Activated CD4-positive, alpha-beta T cell treated with anti-CD3 and anti-CD28 coated beads, Interleukin-2, amount 10 ng/mL, durations not matched to agents 24 days and 14 days (primary cell): ENCODE measurements around the gene CNTN2. TPM values are rescaled to one million over a fixed set of nuclear protein-coding genes. Genes with fewer than 3 reads are reported as not detected.

ENCODE experiments used
- DNase-seq: peaks from one replicate; pipeline ENCODE4 v3.0.0; 2022
- H3K27ac Mint-ChIP-seq: one replicate; pipeline ENCODE4 v1.8.0; 2022; ENCODE audit warnings: mild to moderate bottlenecking, mixed read lengths
- H3K27me3 Mint-ChIP-seq: one replicate; pipeline ENCODE4 v1.8.0; 2022; ENCODE audit warnings: mixed read lengths
- H3K36me3 Mint-ChIP-seq: one replicate; pipeline ENCODE4 v1.8.0; 2022; ENCODE audit warnings: low read depth, mild to moderate bottlenecking, mixed read lengths
- H3K4me1 Mint-ChIP-seq: one replicate; pipeline ENCODE4 v1.8.0; 2021; ENCODE audit warnings: mixed read lengths
- H3K4me3 Mint-ChIP-seq: one replicate; pipeline ENCODE4 v1.8.0; 2022; ENCODE audit warnings: mild to moderate bottlenecking, moderate library complexity, mixed read lengths
- H3K9me3 Mint-ChIP-seq: one replicate; pipeline ENCODE4 v1.8.0; 2021; ENCODE audit warnings: mixed read lengths
- intact Hi-C: fragments of 100-400 bp; cut with micrococcal nuclease; formaldehyde crosslinking; loops from one replicate; pipeline ENCODE4 v1.15.1; 2023
- total RNA-seq: library from RNA; stranded (reverse); gene quantifications from 2 replicates; pipeline ENCODE4 v1.2.3, GENCODE V29; 2022

The CNTN2 gene, protein sequence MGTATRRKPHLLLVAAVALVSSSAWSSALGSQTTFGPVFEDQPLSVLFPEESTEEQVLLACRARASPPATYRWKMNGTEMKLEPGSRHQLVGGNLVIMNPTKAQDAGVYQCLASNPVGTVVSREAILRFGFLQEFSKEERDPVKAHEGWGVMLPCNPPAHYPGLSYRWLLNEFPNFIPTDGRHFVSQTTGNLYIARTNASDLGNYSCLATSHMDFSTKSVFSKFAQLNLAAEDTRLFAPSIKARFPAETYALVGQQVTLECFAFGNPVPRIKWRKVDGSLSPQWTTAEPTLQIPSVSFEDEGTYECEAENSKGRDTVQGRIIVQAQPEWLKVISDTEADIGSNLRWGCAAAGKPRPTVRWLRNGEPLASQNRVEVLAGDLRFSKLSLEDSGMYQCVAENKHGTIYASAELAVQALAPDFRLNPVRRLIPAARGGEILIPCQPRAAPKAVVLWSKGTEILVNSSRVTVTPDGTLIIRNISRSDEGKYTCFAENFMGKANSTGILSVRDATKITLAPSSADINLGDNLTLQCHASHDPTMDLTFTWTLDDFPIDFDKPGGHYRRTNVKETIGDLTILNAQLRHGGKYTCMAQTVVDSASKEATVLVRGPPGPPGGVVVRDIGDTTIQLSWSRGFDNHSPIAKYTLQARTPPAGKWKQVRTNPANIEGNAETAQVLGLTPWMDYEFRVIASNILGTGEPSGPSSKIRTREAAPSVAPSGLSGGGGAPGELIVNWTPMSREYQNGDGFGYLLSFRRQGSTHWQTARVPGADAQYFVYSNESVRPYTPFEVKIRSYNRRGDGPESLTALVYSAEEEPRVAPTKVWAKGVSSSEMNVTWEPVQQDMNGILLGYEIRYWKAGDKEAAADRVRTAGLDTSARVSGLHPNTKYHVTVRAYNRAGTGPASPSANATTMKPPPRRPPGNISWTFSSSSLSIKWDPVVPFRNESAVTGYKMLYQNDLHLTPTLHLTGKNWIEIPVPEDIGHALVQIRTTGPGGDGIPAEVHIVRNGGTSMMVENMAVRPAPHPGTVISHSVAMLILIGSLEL
- not detected in 2 replicates for total RNA-seq

DNA sequence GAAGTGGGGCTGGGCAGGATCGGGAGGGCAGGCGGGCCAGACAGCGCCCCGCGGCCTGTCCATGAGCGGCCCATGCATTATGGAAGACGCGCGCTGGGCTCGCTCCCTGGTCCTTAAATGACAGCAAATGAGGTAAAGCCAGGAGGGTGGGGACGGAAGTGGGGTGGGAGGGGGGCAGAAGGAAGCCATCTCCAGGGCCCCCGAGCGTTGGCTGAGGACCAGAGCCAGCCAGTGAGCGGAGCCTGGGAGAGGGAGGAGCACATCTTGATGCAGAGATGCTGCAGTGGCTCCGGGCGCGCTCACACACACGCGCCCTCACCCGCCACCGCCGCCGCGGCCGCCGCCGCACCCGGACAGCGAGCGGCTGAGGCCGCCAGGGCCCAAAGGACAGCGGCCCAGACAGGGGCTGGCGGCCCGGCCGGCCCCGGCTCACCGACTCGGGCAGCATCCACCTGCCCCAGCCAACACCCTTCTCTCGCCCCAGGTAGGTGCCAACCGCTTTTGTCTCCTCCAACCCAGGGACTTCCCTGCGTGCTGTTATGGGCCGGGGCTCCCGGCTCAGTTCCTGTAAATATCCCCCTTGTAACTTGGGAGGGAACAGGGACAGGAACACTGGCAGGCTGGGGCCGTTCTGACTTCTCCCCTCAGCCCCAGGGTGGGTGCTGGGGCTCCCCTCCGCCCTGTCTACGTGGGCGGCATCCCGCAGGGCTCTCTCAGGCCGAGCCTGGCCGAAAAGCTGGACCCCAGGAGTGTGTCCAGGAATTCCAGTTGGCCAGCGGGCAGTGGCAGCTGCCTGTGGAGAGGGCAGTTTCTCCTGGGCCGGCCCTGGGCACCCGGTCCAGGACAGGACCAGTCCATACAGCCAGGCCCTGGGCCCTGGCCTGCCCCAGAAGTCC is at the start of gene CNTN2:
Gene CNTN2, plus strand, starts transcription at position 302 of the 896 bp plus-strand sequence. CDS start 9,974 bp downstream, outside the sequence.
- DNase-seq: no peak
- intact Hi-C loops: no loop called here
- H3K27ac Mint-ChIP-seq: no peak within 1 kb of the TSS
- no peak within 1 kb of the TSS for H3K4me3 Mint-ChIP-seq
- H3K9me3 Mint-ChIP-seq: no peaks in the 10 kb centered on the region
- H3K27me3 Mint-ChIP-seq: peaks cover 57% of the 10 kb centered on the region
- H3K36me3 Mint-ChIP-seq: no peaks in the 10 kb centered on the region
- H3K4me1 Mint-ChIP-seq: no peaks in the 10 kb centered on the region

DNA sequence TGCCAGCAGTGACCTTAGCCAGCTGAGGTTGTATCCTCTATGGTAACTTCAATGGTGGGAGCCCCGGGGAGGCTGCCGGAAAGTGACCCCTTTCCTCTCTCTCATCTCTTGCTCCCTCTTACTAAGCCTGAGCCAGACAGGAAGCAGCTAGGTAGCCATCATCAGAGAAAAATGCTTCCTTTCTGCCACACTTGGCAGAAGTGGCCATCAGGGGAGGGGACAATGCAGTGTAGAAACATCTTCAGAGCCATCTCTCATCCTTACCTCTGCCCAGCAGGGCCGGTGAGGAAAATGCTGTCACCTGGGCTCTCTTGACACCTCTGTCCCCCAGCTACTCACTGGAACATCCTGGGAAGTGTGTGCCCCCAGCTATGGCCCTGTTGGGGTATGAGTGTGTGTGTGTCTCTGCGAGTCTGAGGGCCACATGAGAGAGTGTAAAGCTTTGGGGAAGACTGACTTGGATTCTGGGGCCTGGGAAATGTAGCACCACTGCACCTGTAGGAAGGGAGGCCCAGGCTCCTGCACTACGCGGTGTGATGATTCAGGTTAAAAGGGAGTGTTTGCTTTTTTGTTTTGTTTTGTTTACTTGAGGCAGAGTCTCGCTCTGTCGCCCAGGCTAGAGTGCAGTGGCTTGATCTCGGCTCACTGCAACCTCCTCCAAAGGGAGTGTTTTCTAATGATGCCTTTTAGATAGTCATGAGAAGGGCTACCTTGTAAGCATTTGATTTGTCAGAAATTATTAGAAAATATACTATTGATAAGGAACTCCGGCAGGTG is 48.7 kb upstream of the CNTN2 start:
- Mint-ChIP-seq H3K36me3 (no peaks in the 10 kb centered on the region), H3K27ac (no peak overlapping the region), H3K9me3 (no peaks in the 10 kb centered on the region), H3K4me3 (no peak overlapping the region), H3K4me1 (peaks cover 11% of the 10 kb centered on the region), H3K27me3 (peaks cover 2% of the 10 kb centered on the region)
- DNase-seq: no peak
- intact Hi-C loops: no loop called here

DNA sequence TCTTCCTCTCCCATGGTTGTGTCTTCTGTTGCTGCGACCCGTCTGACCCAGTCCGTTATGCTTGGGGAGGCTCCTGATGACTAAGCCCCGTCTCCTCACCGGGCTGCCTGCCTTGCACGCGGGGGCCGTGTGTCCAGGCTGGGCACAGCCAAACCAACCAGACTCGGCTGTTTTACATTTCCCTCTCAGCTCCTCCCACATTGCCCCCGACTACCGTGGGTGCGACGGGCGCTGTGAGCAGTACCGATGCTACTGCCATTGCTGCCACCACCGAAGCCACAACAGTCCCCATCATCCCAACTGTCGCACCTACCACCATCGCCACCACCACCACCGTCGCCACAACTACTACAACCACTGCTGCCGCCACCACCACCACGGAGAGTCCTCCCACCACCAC is 46.0 kb upstream of the CNTN2 start:
- no peak overlapping the region for H3K4me3 Mint-ChIP-seq
- H3K27ac Mint-ChIP-seq: no peak overlapping the region
- peaks cover 9% of the 10 kb centered on the region for H3K4me1 Mint-ChIP-seq
- no peak for DNase-seq
- H3K9me3 Mint-ChIP-seq: no peaks in the 10 kb centered on the region
- intact Hi-C loops: no loop called here
- peaks cover 2% of the 10 kb centered on the region for H3K27me3 Mint-ChIP-seq
- H3K36me3 Mint-ChIP-seq: no peaks in the 10 kb centered on the region

DNA sequence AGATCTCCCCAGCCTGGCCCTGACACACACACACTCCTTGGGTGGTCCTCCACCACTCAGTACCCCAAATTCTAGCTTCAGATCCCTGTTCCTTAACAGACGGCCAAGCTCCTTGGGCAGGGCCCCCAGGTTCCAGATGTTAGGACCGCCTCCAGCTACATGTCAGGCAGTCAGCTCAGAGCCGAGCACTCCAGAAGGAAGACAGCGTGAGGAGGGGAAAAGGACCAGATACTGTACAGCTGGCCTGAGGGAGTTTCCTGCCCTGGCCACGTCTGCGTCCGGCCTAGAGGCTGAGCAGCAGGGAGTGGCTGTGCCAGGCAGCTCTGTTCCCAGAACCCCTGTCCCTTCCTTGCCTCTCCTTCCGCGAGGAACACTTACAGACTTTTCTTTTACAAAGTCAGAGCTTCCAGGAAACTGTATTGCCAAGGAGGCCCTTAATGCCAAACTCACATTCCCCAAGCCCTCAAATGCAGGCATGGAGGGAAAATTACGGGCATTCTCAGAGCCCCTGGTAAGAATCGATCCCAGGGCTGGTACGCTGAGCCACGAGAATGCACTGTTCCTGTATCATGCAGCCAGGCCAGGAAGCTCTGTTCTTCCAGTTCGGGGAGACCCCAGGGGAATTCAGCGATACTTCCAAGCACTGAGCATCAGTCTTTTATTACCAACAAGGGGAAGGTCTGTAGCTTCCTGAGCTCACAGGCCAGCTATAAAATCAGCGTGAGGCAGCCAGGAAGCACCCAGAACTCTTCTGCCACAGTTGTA is 45.2 kb upstream of the CNTN2 start:
- no peaks in the 10 kb centered on the region for H3K36me3 Mint-ChIP-seq
- H3K9me3 Mint-ChIP-seq: no peaks in the 10 kb centered on the region
- H3K27ac Mint-ChIP-seq: no peak overlapping the region
- intact Hi-C loops: no loop called here
- peaks cover 2% of the 10 kb centered on the region for H3K27me3 Mint-ChIP-seq
- peaks cover 3% of the 10 kb centered on the region for H3K4me1 Mint-ChIP-seq
- no peak overlapping the region for H3K4me3 Mint-ChIP-seq
- DNase-seq: no peak

DNA sequence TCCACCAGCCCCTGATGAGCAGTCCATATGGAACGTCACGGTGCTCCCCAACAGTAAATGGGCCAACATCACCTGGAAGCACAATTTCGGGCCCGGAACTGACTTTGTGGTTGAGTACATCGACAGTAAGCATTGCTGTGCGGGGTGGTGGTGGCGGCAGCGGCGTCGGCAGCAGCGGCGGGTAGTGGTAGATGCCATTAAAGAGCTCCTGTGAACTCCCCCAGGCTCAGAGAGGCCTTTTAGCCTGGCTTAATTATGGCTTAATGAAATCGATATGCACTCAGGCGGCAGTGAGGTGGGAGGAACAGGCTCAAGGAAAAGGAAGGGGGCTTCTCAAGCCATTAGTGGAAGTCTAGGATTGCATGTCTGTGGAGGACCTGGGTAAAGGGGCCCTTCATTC is 41.9 kb upstream of the CNTN2 start:
- no peak for DNase-seq
- H3K9me3 Mint-ChIP-seq: no peaks in the 10 kb centered on the region
- no peak overlapping the region for H3K4me3 Mint-ChIP-seq
- no peaks in the 10 kb centered on the region for H3K36me3 Mint-ChIP-seq
- H3K27ac Mint-ChIP-seq: no peak overlapping the region
- intact Hi-C loops: no loop called here
- H3K27me3 Mint-ChIP-seq: peaks cover 2% of the 10 kb centered on the region
- H3K4me1 Mint-ChIP-seq: no peaks in the 10 kb centered on the region

DNA sequence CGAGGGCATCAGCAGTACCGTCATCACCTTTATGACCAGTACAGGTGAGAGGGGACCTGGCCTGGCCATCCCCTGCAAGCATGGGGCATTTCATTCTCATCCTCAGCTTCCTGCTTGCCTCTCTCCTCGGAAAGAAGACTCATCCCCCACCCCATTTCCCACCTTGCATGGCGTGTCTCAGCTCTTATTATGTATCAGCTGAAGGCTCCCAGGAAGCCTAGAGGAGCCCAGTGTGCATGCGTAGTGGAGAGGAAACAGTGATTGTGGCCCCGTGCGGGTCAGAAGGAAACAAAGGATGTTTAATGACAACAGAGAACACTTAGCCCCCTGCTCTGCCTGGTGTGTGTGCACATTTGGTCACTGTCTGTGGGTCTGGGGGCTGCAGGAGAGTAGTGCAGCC is 40.3 kb upstream of the CNTN2 start:
- Mint-ChIP-seq H3K27ac (no peak overlapping the region), H3K36me3 (no peaks in the 10 kb centered on the region), H3K4me3 (no peak overlapping the region), H3K27me3 (peaks cover 2% of the 10 kb centered on the region), H3K4me1 (no peaks in the 10 kb centered on the region), H3K9me3 (no peaks in the 10 kb centered on the region)
- intact Hi-C loops: no loop called here
- no peak for DNase-seq

DNA sequence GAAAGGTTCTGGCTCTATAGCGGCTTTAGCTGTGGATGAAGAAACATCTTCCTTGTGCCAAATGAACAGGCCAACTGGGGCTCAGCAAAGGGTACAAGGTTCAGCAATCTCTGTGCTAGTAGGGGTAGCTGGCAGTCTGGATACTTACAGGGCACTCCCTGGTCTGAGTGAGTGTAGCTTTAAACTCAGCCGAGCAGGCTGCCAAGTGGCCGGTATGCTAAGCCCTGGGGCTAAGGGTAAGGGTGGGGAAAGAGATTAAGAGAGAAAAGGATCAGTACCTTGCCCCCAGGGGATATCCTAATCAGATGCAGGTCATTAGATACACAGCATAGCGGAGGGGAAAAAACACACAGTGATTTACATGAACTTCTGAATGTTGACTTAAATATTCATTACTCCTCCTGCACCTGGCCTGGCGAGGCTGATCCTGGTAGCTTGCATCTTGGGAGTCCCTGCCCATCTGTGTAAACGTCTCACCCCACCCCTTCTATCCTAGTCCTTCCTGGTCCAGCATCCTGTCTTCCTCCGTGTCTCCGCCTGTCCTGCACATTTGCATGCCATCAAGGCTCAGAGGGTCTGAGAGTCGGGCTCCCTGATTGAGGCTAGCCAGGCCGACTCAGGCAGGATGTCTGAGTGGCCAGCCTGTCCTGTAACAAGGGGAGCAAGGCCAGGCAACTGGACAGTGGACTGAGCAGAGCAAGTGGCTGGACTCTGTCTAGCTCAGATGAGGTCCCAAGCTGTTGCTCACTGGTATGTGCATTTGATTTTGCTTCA is 39.5 kb upstream of the CNTN2 start:
- H3K36me3 Mint-ChIP-seq: no peaks in the 10 kb centered on the region
- intact Hi-C loops: no loop called here
- DNase-seq: no peak
- H3K27ac Mint-ChIP-seq: no peak overlapping the region
- no peak overlapping the region for H3K4me3 Mint-ChIP-seq
- peaks cover 2% of the 10 kb centered on the region for H3K27me3 Mint-ChIP-seq
- H3K9me3 Mint-ChIP-seq: no peaks in the 10 kb centered on the region
- H3K4me1 Mint-ChIP-seq: no peaks in the 10 kb centered on the region

DNA sequence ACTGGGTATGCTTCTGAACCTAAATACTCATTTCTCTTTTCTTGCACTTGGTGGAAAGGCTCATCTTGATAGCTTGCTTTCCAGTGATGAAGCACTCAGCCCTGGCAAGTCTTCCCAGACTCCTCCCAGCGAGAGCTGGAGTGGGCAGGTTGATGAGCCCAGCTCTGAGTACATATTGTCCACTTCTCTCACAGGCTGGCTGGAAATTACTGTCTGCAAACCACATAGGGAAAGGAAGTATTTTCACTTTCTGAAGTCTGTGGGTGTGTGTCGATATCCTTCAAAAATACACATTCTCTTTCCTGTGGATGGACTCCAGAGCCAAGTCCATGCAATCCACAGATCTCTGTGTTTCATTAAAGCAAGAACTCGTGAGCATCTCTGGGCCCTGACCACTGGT is 38.7 kb upstream of the CNTN2 start:
- intact Hi-C loops: no loop called here

DNA sequence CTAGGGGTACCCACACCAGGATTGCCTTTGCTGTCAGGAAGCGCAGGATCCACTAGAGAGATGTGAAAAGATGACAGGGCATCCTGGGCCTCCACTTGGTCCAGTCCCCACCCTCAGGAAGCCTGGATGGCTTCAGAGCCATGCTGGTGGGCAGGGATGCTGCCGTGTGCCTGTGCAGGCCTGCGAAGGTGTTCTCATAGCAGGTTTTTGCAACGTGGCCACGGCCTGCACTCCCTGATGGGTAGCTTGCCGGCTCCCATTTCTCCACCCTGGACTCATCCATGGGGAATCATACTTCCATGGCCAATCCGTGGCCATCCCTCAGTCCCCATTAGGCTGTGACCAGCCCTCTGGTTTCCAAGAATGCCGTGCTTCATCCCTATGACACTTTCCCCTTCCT is 34.1 kb upstream of the CNTN2 start:
- no peak overlapping the region for H3K27ac Mint-ChIP-seq
- no peaks in the 10 kb centered on the region for H3K36me3 Mint-ChIP-seq
- H3K4me3 Mint-ChIP-seq: no peak overlapping the region
- H3K4me1 Mint-ChIP-seq: no peaks in the 10 kb centered on the region
- DNase-seq: no peak
- intact Hi-C loops: no loop called here
- no peaks in the 10 kb centered on the region for H3K9me3 Mint-ChIP-seq
- peaks cover 2% of the 10 kb centered on the region for H3K27me3 Mint-ChIP-seq

More for the DNA sequence above, 38.7 kb upstream of the CNTN2 start:
- H3K27ac Mint-ChIP-seq: no peak overlapping the region
- H3K36me3 Mint-ChIP-seq: no peaks in the 10 kb centered on the region
- no peaks in the 10 kb centered on the region for H3K9me3 Mint-ChIP-seq
- H3K4me1 Mint-ChIP-seq: no peaks in the 10 kb centered on the region
- no peaks in the 10 kb centered on the region for H3K27me3 Mint-ChIP-seq
- H3K4me3 Mint-ChIP-seq: no peak overlapping the region
- DNase-seq: no peak

DNA sequence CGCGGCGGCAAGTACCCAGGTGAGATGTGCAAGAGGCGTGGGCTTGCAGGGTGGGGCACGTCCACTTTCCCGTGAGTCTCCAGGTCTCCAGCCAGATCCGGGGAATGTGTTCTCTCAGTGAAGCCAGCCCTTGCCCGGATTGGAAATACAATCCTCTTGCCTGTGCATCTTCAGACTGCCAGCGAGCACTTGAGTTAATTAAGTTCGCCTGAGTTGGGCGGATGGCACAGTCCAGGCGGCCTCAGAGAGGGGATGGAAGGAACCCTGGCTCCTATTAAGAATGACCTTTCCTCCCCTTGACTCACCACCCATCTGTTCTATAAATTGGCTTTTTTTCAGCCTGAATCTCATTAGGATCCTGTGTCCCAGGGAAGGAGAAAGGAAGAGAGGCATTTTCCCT is 33.3 kb upstream of the CNTN2 start:
- DNase-seq: no peak
- Mint-ChIP-seq H3K4me3 (no peak overlapping the region), H3K27me3 (peaks cover 2% of the 10 kb centered on the region), H3K4me1 (no peaks in the 10 kb centered on the region), H3K27ac (no peak overlapping the region), H3K36me3 (no peaks in the 10 kb centered on the region), H3K9me3 (no peaks in the 10 kb centered on the region)
- intact Hi-C loops: no loop called here

DNA sequence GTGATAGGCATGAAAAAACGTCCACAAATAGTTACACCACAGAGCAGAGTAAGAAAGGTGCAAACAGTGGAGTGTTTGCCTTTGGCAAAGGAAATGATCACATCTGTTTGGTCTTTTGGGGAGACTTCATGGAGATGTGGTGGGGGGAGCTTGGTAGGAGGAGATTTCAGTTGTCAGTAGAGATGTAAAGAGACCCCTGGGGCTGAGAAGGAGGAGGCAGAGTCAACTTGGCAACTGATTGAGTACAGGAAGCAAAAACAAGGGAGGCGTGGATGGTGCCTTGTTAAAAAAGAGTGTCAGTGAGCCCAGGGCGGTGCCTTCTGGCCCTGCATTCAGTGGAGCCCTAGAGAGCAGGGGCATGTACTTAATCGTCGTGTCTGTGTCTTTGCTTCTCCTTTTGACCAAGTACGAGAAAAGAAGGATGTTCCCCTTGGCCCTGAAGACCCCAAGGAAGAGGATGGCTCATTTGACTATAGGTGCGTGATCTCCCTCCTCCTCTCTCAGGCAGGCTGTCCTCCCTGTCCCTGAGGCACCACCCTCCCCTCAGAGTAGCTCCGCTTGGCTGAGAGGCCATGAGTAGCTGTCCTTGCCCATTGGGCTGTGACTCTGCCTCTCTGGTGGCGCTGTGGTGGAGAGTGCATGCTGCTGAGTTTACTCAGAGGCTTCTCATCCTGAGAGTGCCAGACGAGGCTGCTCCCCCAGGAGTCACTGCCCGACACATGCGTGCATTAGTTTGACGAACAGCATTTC is 30.4 kb upstream of the CNTN2 start:
- Mint-ChIP-seq H3K4me3 (no peak overlapping the region), H3K9me3 (no peaks in the 10 kb centered on the region), H3K36me3 (no peaks in the 10 kb centered on the region), H3K4me1 (no peaks in the 10 kb centered on the region), H3K27ac (no peak overlapping the region), H3K27me3 (peaks cover 4% of the 10 kb centered on the region)
- intact Hi-C loops: no loop called here
- DNase-seq: no peak
